ENCODE results near the gene PDE11A.
"Not testable (repeated sequence)": the region's sequence is repeated elsewhere in the genome, so short reads cannot be mapped to it uniquely, and the experiment has no call there.

Gene PDE11A

DNA sequence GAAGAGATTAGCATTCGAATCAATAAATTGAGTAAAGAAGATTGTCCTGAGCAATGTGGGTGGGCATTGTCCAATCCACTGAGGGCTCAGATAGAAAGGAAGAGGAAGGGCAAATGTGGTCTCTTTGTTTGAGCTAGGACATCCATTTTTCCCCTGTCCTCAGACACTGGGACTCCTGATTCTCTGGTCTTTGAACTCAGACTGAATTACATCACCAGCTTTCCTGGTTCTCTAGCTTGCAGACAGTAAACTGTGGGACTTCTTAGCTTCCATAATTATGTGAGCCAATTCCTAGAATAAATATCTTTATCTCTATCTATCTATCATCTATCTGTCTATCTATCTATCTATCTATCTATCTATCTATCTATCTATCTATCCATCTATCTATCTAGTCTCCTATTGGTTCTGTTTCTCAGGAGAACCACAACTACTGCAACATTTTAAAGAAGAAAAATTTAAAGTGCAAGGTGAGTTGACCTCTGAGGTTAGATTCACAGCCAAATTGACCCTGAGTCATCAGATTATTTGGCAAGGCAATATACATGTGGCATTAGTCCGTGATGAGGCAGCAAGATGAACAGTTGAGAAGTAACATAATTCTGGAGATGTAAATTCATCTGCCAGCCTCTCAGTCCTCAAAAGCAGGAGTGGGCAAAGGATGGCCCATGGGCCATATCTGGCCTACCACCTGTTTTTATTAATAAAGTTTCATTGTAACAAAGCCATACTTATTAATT lies 191.4 kb downstream of the PDE11A start:
- no peak for DNase-seq

GRCh38 chr2:177880285-177880684 lies 192.3 kb downstream of the PDE11A start:
- DNase-seq = no peak

- no peak for DNase-seq
Measured at GRCh38 chr2:177876950-177877349, 195.6 kb downstream of the PDE11A start.

- no peak for DNase-seq
Measured at GRCh38 chr2:177874686-177875085, 197.9 kb downstream of the PDE11A start.

- DNase-seq = no peak
Measured at GRCh38 chr2:177873915-177874314, 198.7 kb downstream of the PDE11A start.

GRCh38 chr2:177872286-177872685 lies 200.3 kb downstream of the PDE11A start:
- DNase-seq = no peak

GRCh38 chr2:177869912-177870311 lies 202.7 kb downstream of the PDE11A start:
- no peak for DNase-seq

GRCh38 chr2:177869209-177869608 lies 203.4 kb downstream of the PDE11A start:
- DNase-seq = no peak

DNA sequence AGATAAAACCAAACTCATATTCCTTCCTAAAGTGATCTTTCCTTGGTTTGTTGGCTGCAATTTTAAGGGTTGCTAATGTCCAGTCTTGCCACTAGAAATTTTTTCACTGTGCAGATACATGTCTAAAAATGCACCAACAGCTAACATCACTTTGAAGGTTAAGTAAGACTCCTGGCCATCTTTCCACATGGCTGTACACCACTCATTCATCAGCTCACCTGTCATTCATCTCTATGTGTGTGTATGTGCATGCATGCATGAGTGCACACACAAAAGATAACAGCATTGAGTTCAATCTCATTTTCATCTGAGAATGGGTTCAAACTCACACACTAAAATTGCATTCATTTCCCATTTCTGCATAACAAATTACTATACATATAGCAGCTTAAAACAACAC lies 203.8 kb downstream of the PDE11A start:
- no peak for DNase-seq

DNA sequence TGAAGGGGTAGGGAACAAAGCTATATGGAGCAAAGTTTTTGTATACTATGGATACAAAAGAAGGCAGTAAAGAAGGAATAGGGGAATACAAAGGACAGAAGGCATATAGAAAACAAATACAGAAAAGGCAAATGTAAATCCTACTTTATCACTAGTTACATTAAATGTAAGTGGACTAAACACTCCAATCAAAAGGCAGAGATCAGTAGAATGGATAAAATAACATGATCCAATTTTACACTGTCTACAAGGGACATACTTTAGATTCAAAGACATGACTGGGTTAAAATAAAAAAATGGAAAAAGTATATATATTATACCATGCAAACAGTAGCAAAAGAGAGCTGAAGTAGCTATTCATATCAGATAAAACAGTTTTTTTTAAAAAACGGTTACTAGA lies 215.0 kb downstream of the PDE11A start:
- no peak for DNase-seq

DNA sequence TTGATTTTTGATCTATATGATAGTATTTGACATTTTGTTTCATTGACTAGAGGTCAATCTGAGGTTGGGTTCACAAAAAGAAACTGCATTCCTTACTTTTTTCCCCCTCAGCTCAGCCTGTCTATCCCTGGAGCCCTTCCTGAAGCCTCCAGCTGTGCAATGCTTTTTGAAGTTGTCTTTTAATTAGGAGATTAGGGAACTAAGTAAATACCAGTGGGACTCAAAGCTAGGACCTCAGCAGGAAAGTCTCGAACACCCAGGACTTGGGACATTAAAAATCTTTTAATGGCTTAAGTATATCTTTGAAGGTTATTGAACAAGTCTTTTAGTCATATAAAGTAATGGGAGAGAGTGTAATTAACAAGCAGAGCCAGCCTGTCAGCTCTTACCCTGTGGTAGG lies 220.2 kb downstream of the PDE11A start:
- DNase-seq = no peak

- DNase-seq = no peak
Measured at GRCh38 chr2:177843188-177843587, 229.4 kb downstream of the PDE11A start.

- no peak for DNase-seq
Measured at GRCh38 chr2:177842243-177842642, 230.3 kb downstream of the PDE11A start.

- not testable (repeated sequence) for DNase-seq
Measured at GRCh38 chr2:177835418-177836204, 237.0 kb downstream of the PDE11A start.

GRCh38 chr2:177832611-177833433 lies 239.8 kb downstream of the PDE11A start:
- DNase-seq = no peak

- no peak for DNase-seq
Measured at GRCh38 chr2:177830881-177831386, 241.6 kb downstream of the PDE11A start.

GRCh38 chr2:177828557-177828956 lies 244.0 kb downstream of the PDE11A start:
- DNase-seq = no peak

DNA sequence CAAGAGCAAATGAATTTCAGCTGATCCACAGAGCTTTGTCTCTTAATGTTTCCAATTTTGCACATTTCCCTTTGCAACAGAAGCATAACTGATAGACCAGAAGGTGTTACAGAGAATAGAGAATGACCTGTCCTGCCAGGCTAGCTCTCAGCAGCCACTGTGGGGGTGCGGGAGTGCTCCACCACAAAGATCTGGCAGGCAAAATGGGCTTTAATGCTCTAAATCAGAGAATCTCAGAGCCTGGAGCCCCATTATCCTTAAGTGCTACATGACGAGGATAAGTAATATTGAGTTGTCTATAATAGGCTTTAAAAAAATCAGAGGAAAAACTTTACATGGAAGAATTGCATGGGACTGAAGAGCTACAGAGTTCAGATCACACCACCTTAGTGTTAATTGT lies 245.7 kb downstream of the PDE11A start:
- no peak for DNase-seq

GRCh38 chr2:177822941-177823340 lies 249.6 kb downstream of the PDE11A start:
- no peak for DNase-seq

DNA sequence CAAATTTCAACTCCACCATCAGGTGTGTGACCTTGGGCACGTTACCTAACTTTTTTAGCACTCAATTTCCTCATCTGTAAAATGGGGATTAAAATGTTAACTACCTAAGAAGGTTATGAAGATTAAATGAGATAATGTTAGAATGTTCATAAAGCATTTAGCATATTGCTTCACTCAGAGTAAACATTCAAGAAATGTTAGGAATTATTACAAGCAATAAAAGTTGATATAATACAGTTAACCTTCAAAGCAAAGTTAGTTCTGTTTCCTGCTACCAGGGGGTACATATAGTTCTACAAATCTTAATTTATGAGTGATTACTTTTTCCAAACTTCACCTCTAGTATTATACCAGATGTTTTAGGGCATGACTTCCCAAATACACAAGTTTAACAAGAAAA lies 254.2 kb downstream of the PDE11A start:
- no peak for DNase-seq

GRCh38 chr2:177817300-177817699 lies 255.3 kb downstream of the PDE11A start:
- DNase-seq = no peak

- DNase-seq = no peak
Measured at GRCh38 chr2:177816766-177817165, 255.8 kb downstream of the PDE11A start.

DNA sequence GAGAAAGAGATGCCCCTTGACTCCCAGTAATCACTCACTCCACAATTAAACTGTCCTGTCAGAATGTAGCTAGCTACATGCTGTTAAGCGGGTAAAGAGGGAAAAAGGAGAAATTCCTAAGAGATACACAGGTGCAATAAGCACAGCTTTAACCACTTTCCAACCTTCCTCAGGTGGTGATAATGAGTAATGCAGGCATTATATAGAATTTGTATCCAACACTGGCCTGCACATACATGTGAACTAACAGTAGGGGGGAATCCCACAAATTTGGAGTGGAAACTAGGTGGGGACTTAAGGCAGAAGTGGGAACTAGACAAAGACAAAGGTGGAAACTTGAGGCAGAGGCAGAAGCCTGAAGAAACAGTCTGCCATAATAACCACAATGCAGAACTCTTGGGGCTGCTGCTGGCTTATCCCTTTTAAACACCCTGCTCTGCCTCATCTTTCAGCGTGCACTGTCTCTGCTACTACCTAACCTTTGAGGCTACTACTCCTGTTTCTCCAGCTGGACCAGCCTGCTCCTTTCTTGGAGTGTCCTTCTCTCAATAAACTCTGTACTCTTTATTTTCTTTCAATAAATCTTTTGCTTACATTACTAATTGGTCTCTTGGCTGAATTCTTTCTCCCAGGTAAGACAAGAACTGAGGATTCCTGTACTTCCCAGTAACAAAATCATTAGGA lies 259.7 kb downstream of the PDE11A start:
- no peak for DNase-seq

All from activated T-cell treated with anti-CD3 and anti-CD28 coated beads for 4 hours (primary cell).